LNCAP (cell line): Measurements from ENCODE around the gene MSGN1.
A peak's percentile ranks its signal among the peaks of the same experiment; 100 is the strongest.

Experiments used
- CTCF ChIP-seq: fragments of 450-650 bp; IDR thresholded peaks from 2 replicates; pipeline ENCODE4 v1.5.1; 2017; ENCODE audit warnings: mild to moderate bottlenecking

The MSGN1 gene

GRCh38 chr2:17843457-17843856 is 27.2 kb downstream of the MSGN1 start:
- TF ChIP-seq CTCF, result no peak

GRCh38 chr2:17845806-17846205 is 29.5 kb downstream of the MSGN1 start:
- no peak for TF ChIP-seq CTCF

- no peak for TF ChIP-seq CTCF
Measured at GRCh38 chr2:17846676-17847075, 30.4 kb downstream of the MSGN1 start.

GRCh38 chr2:17847236-17847635 is 31.0 kb downstream of the MSGN1 start:
- TF ChIP-seq CTCF, result no peak

GRCh38 chr2:17849275-17849674 is 33.0 kb downstream of the MSGN1 start:
- no peak for TF ChIP-seq CTCF

GRCh38 chr2:17850151-17850550 is 33.9 kb downstream of the MSGN1 start:
- no peak for TF ChIP-seq CTCF

GRCh38 chr2:17851731-17852585 is 35.7 kb downstream of the MSGN1 start:
- TF ChIP-seq CTCF, result peak; percentile 81

GRCh38 chr2:17853799-17854198 is 37.5 kb downstream of the MSGN1 start:
- no peak for TF ChIP-seq CTCF
